ENCODE data around the gene VCP. TPM values are rescaled to one million over a fixed set of nuclear protein-coding genes. Genes with fewer than 3 reads are reported as not detected.
A peak's percentile ranks its signal among the peaks of the same experiment; 100 is the strongest.

Gene VCP
- total and polyA plus RNA-seq, 9 of the 15 experiments (the other 6 are each of a cell fraction or from before 2014, with no cell fraction given): 7.1 to 257 (median 199) TPM

GRCh38 chr9:35026671-35027070 lies 45.8 kb downstream of the VCP start (continued):
- TF ChIP-seq, protein P1, sequence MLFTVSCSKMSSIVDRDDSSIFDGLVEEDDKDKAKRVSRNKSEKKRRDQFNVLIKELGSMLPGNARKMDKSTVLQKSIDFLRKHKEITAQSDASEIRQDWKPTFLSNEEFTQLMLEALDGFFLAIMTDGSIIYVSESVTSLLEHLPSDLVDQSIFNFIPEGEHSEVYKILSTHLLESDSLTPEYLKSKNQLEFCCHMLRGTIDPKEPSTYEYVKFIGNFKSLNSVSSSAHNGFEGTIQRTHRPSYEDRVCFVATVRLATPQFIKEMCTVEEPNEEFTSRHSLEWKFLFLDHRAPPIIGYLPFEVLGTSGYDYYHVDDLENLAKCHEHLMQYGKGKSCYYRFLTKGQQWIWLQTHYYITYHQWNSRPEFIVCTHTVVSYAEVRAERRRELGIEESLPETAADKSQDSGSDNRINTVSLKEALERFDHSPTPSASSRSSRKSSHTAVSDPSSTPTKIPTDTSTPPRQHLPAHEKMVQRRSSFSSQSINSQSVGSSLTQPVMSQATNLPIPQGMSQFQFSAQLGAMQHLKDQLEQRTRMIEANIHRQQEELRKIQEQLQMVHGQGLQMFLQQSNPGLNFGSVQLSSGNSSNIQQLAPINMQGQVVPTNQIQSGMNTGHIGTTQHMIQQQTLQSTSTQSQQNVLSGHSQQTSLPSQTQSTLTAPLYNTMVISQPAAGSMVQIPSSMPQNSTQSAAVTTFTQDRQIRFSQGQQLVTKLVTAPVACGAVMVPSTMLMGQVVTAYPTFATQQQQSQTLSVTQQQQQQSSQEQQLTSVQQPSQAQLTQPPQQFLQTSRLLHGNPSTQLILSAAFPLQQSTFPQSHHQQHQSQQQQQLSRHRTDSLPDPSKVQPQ (CRISPR knock-in tag; IDR thresholded peaks at IDR 0.05; ENCODE audit: borderline replicate concordance): no peak
- TF ChIP-seq STAT5A (IDR thresholded peaks at IDR 0.05; ENCODE audit: borderline replicate concordance, low read length) (0 out of 2 replicates have a peak, but pooled peaks have one; percentile 8), NR3C1 (CRISPR knock-in tag; IDR thresholded peaks at IDR 0.05) (no peak), PML (IDR thresholded peaks at IDR 0.05; ENCODE audit: low read length) (no peak), ETV1 (tag; conservative IDR thresholded peaks at IDR 0.05; ENCODE audit: low read depth) (no peak), U2AF1 (optimal IDR thresholded peaks at IDR 0.05; ENCODE audit: low read depth, low read length) (no peak), PRMT5 (CRISPR knock-in tag; IDR thresholded peaks at IDR 0.05) (no peak), JUN (IDR thresholded peaks at IDR 0.05; ENCODE audit: borderline replicate concordance, low read depth, low read length) (no peak), JUN (CRISPR knock-in tag; IDR thresholded peaks at IDR 0.05; ENCODE audit: borderline replicate concordance) (no peak), TFAP4 (CRISPR knock-in tag; IDR thresholded peaks at IDR 0.05; ENCODE audit: borderline replicate concordance) (no peak), ZBTB43 (CRISPR knock-in tag; IDR thresholded peaks at IDR 0.05) (no peak), NONO (IDR thresholded peaks at IDR 0.05; ENCODE audit: low read depth in 2 of 2, low read length in 1 of 2) (no peak)
- TF ChIP-seq, protein P2, sequence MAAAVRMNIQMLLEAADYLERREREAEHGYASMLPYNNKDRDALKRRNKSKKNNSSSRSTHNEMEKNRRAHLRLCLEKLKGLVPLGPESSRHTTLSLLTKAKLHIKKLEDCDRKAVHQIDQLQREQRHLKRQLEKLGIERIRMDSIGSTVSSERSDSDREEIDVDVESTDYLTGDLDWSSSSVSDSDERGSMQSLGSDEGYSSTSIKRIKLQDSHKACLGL (CRISPR knock-in tag; IDR thresholded peaks at IDR 0.05; ENCODE audit: borderline replicate concordance, poor library complexity, severe bottlenecking): no peak
- TF ChIP-seq, protein P3, sequence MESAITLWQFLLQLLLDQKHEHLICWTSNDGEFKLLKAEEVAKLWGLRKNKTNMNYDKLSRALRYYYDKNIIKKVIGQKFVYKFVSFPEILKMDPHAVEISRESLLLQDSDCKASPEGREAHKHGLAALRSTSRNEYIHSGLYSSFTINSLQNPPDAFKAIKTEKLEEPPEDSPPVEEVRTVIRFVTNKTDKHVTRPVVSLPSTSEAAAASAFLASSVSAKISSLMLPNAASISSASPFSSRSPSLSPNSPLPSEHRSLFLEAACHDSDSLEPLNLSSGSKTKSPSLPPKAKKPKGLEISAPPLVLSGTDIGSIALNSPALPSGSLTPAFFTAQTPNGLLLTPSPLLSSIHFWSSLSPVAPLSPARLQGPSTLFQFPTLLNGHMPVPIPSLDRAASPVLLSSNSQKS (CRISPR knock-in tag; IDR thresholded peaks at IDR 0.05): no peak
- TF ChIP-seq, protein P4, sequence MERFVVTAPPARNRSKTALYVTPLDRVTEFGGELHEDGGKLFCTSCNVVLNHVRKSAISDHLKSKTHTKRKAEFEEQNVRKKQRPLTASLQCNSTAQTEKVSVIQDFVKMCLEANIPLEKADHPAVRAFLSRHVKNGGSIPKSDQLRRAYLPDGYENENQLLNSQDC (CRISPR knock-in tag; IDR thresholded peaks at IDR 0.05): no peak
- TF ChIP-seq, protein P5, sequence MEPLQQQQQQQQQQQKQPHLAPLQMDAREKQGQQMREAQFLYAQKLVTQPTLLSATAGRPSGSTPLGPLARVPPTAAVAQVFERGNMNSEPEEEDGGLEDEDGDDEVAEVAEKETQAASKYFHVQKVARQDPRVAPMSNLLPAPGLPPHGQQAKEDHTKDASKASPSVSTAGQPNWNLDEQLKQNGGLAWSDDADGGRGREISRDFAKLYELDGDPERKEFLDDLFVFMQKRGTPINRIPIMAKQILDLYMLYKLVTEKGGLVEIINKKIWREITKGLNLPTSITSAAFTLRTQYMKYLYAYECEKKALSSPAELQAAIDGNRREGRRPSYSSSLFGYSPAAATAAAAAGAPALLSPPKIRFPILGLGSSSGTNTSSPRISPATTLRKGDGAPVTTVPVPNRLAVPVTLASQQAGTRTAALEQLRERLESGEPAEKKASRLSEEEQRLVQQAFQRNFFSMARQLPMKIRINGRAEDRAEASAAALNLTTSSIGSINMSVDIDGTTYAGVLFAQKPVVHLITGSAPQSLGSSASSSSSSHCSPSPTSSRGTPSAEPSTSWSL (CRISPR knock-in tag; IDR thresholded peaks at IDR 0.05; ENCODE audit: borderline replicate concordance): no peak

Data from K562 (cell line).